ENCODE measurements around the gene STX8. TPM values are rescaled to one million over a fixed set of nuclear protein-coding genes. Genes with fewer than 3 reads are reported as not detected.

Gene STX8
- total RNA-seq, 1 experiment from 2014 or later, result 49.0 TPM

DNA sequence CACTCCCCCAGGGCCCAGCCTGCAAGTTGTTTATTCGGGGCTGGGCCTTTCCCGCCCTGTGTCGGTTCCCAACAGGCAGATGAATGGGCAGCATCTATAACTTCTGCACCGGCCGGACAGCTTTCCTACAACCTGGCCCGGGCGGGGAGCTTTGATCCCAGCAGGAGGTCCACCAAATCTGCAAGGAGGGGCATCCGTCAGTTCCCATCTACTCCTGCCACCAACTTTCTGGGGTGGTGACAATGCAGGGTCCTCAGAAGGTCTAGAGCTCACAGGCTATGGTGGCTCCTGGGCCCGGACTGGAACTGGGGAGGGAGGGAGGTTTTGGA is 342.4 kb downstream of the STX8 start:
- TF ChIP-seq, protein P1, sequence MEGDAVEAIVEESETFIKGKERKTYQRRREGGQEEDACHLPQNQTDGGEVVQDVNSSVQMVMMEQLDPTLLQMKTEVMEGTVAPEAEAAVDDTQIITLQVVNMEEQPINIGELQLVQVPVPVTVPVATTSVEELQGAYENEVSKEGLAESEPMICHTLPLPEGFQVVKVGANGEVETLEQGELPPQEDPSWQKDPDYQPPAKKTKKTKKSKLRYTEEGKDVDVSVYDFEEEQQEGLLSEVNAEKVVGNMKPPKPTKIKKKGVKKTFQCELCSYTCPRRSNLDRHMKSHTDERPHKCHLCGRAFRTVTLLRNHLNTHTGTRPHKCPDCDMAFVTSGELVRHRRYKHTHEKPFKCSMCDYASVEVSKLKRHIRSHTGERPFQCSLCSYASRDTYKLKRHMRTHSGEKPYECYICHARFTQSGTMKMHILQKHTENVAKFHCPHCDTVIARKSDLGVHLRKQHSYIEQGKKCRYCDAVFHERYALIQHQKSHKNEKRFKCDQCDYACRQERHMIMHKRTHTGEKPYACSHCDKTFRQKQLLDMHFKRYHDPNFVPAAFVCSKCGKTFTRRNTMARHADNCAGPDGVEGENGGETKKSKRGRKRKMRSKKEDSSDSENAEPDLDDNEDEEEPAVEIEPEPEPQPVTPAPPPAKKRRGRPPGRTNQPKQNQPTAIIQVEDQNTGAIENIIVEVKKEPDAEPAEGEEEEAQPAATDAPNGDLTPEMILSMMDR (IDR thresholded peaks at IDR 0.05; ENCODE audit: unreplicated experiment), result no peak
- Mint-ChIP-seq H3K27me3 (ENCODE audit: insufficient read depth, unreplicated experiment) (no peaks in the 10 kb centered on the region), H3K27ac (ENCODE audit: low read depth, unreplicated experiment) (no peak overlapping the region), H3K9me3 (ENCODE audit: unreplicated experiment) (no peaks in the 10 kb centered on the region), H3K4me1 (ENCODE audit: insufficient read depth, unreplicated experiment) (no peaks in the 10 kb centered on the region), H3K36me3 (ENCODE audit: insufficient read depth, unreplicated experiment) (no peaks in the 10 kb centered on the region), H3K4me3 (ENCODE audit: unreplicated experiment) (no peak overlapping the region)
- BruUV-seq (replicated peaks), result no TSS peak
- intact Hi-C loops (cut with micrococcal nuclease), result no loop called here
- no peak for DNase-seq (ENCODE audit: unreplicated experiment)
- POLR2A ChIA-PET, result no interaction called here
- CTCF ChIA-PET, result interaction anchor here (0.9 kb wide), 1 partner anchor 15 kb away, joined by 3 read pairs; no protein-coding TSS in a partner anchor

DNA sequence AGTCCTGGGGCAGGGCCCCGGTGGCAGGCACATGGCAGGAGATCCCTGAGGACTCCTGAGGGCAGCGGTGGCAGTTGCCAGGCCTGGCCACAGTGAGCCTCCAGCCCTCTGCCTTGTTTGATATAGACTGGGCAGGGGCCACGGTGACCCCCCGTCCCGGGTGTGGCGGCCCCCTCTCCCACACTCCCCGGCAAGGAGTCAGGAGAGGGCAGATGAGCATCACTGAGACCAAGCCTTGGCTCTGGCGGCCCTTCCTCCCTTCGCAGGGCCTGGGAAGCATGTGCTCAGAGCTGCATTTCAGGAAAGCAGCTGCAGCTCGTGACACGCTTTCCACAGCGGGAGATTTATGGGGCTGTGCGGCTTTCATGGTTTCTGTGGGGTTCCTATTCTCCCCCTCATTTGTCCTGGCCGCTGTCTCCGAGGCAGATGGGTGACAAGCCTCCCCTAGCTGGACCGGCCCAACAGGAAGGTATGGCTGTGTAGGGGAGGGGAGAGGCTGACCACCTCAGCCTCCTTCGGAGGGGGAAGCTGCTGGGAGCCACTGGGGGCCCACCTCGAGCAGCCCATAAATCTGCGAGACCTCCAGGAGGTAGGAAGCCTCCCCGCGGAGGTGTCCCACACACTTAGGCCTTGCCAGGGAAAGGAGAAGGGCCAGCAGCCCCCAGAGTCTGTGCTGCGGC is 342.9 kb downstream of the STX8 start:
- CTCF ChIA-PET, result interaction anchor here (0.9 kb wide), 1 partner anchor 15 kb away, joined by 3 read pairs; no protein-coding TSS in a partner anchor
- intact Hi-C loops (cut with micrococcal nuclease), result no loop called here
- Mint-ChIP-seq H3K4me3 (ENCODE audit: unreplicated experiment) (no peak overlapping the region), H3K4me1 (ENCODE audit: insufficient read depth, unreplicated experiment) (no peaks in the 10 kb centered on the region), H3K9me3 (ENCODE audit: unreplicated experiment) (no peaks in the 10 kb centered on the region), H3K36me3 (ENCODE audit: insufficient read depth, unreplicated experiment) (no peaks in the 10 kb centered on the region), H3K27me3 (ENCODE audit: insufficient read depth, unreplicated experiment) (no peaks in the 10 kb centered on the region), H3K27ac (ENCODE audit: low read depth, unreplicated experiment) (no peak overlapping the region)
- no peak for DNase-seq (ENCODE audit: unreplicated experiment)
- no TSS peak for BruUV-seq (replicated peaks)
- TF ChIP-seq, protein P1 (IDR thresholded peaks at IDR 0.05; ENCODE audit: unreplicated experiment), result no peak
- POLR2A ChIA-PET, result no interaction called here

DNA sequence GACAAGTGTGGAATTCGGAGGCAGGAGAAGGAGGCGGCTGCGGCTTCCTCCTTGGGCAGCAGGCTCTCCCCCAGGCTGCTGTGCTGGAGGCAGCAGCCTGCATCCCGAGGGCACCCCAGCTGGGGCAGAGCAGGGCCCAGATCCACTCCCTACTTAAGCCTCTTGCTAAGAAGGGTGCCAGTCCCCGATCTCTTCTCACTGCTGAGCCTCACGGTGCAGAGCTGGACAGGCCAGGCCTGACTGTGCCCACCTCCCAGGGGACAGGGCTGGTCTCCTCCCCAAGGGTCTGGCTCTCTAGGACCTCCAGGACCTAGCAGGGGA is 343.5 kb downstream of the STX8 start:
- TF ChIP-seq, protein P1 (IDR thresholded peaks at IDR 0.05; ENCODE audit: unreplicated experiment), result no peak
- Mint-ChIP-seq H3K4me1 (ENCODE audit: insufficient read depth, unreplicated experiment) (no peaks in the 10 kb centered on the region), H3K9me3 (ENCODE audit: unreplicated experiment) (no peaks in the 10 kb centered on the region), H3K27me3 (ENCODE audit: insufficient read depth, unreplicated experiment) (no peaks in the 10 kb centered on the region), H3K27ac (ENCODE audit: low read depth, unreplicated experiment) (no peak overlapping the region), H3K4me3 (ENCODE audit: unreplicated experiment) (no peak overlapping the region), H3K36me3 (ENCODE audit: insufficient read depth, unreplicated experiment) (no peaks in the 10 kb centered on the region)
- no TSS peak for BruUV-seq (replicated peaks)
- DNase-seq (ENCODE audit: unreplicated experiment), result no peak
- POLR2A ChIA-PET, result no interaction called here
- intact Hi-C loops (cut with micrococcal nuclease), result no loop called here
- CTCF ChIA-PET, result no interaction called here

DNA sequence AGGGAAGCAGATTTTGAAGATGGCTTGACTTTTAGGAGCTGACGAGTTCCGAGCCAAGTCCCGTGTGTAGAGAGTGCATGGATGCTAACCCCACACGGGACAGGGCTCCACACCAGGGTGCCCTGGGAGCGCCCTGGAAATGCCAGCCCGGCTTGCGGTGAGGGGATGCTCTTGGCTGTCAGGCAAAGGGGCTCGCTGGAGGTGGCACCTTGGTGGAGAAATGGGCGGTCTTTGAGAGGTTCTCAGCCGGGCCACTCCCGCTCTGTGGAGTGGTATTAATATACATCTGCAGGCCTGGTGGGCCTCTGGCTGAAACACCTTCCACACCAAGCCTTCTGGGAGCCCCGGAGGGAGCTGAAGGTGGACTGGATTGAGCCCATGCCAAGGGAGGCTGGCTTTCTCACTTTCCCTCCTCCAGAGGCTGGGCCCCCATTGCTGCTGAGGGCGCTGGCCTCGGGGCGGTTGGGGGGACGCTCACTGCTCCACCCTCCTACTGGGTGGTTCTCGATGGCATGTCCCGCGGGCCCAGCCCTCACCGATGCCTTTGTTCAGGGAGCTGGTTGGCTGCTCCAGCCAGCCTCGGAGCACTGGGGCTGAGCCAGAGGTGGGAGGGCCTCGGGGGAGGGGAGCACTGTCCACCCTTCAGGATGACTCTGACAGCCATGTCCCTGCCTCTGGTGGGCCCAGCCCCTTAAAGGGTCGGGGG is 344.0 kb downstream of the STX8 start:
- POLR2A ChIA-PET, result no interaction called here
- Mint-ChIP-seq H3K36me3 (ENCODE audit: insufficient read depth, unreplicated experiment) (no peaks in the 10 kb centered on the region), H3K27ac (ENCODE audit: low read depth, unreplicated experiment) (no peak overlapping the region), H3K4me1 (ENCODE audit: insufficient read depth, unreplicated experiment) (no peaks in the 10 kb centered on the region), H3K9me3 (ENCODE audit: unreplicated experiment) (no peaks in the 10 kb centered on the region), H3K4me3 (ENCODE audit: unreplicated experiment) (no peak overlapping the region), H3K27me3 (ENCODE audit: insufficient read depth, unreplicated experiment) (no peaks in the 10 kb centered on the region)
- no peak for DNase-seq (ENCODE audit: unreplicated experiment)
- no TSS peak for BruUV-seq (replicated peaks)
- CTCF ChIA-PET, result interaction anchor here (1.3 kb wide), 1 partner anchor 237 kb away, joined by 4 read pairs; no protein-coding TSS in a partner anchor
- TF ChIP-seq, protein P1 (IDR thresholded peaks at IDR 0.05; ENCODE audit: unreplicated experiment), result no peak
- intact Hi-C loops (cut with micrococcal nuclease), result no loop called here

Measured in MCF 10A (cell line).